Measurements from ENCODE around the gene ADORA2B. TPM values are rescaled to one million over a fixed set of nuclear protein-coding genes. Genes with fewer than 3 reads are reported as not detected.
"Not testable (repeated sequence)": the region's sequence is repeated elsewhere in the genome, so short reads cannot be mapped to it uniquely, and the experiment has no call there.

Gene ADORA2B
- total RNA-seq, 1 donor from 2014 or later: 0.72 TPM

GRCh38 chr17:15955793-15956541 lies 11.0 kb downstream of the ADORA2B start:
- no peak for DNase-seq (ENCODE audit: low spot score)

DNA sequence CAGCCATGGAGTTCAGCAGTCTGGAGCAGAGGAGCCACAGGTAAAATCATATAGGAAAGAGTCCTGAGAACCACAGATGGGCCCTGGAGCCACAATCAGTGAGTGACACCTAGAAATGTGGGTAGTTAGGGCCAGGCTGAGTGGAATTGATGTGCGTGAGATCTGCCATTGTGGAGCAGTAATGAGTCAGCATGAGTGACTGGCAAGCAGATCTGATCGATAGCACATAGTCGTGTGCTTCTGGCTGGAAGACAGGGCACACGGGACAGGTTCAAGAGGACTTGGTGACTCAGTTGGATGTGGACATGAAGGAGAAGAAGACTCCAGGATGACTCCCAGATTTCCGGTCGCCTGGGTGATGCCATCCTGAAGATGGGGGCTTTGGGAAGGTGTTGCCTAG lies 12.3 kb downstream of the ADORA2B start:
- DNase-seq (ENCODE audit: low spot score): no peak

DNA sequence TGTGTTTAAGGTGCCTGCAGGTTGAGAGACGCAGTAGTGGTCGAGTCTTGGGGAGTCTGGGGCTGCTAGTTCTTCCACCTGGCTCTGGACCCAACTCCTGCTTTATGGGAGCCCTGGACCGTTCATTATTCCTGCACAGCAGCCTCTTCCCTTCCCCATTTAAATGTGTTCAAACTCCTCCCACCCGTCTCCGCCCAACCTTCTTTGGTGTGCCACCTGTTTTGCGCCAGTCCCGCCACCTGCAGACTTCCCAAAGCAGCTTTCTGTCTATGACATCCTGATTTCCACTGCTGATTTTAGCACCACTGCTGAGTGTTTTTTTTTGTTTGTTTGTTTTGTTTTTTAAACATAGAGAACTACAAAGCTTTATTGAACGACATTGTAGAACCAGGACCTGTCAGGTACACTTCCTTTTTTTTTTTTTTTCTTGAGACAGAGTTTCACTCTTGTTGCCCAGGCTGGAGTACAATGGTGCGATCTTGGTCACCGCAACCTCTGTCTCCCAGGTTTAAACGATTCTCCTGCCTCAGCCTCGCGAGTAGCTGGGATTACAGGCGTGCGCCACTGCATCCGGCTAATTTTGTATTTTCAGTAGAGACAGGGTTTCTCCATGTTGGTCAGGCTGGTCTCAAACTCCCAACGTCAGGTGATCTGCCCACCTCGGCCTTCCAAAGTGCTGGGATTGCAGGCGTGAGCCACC lies 12.8 kb downstream of the ADORA2B start:
- DNase-seq (ENCODE audit: low spot score): no peak

- DNase-seq (ENCODE audit: low spot score): no peak
These were observed 13.5 kb downstream of the ADORA2B start for GRCh38 chr17:15958484-15958854.

GRCh38 chr17:15963670-15964110 lies 18.8 kb downstream of the ADORA2B start:
- no peak for DNase-seq (ENCODE audit: low spot score)

- DNase-seq (ENCODE audit: low spot score): no peak
These were observed 20.6 kb downstream of the ADORA2B start for GRCh38 chr17:15965528-15965927.

GRCh38 chr17:15966183-15966878 lies 21.4 kb downstream of the ADORA2B start:
- DNase-seq (ENCODE audit: low spot score): no peak

DNA sequence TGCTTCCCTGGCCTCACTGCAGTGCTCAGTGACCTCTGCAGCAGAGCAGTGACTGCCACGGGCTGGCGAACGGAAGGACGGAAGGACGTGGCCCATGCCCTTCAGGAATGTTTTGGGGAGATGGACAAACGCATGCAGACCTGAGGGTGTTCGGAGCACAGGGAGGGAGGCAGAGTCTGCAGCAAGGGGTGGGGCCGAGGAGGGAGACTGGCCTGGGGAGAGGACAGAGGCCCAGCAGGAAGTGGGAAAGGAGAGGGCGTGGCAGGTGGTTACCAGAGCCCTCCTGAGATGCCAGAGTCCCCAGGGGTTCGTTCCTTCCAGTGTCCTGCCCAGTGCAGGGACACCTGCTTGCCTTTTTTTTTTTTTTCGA lies 21.9 kb downstream of the ADORA2B start:
- DNase-seq (ENCODE audit: low spot score): no peak

DNA sequence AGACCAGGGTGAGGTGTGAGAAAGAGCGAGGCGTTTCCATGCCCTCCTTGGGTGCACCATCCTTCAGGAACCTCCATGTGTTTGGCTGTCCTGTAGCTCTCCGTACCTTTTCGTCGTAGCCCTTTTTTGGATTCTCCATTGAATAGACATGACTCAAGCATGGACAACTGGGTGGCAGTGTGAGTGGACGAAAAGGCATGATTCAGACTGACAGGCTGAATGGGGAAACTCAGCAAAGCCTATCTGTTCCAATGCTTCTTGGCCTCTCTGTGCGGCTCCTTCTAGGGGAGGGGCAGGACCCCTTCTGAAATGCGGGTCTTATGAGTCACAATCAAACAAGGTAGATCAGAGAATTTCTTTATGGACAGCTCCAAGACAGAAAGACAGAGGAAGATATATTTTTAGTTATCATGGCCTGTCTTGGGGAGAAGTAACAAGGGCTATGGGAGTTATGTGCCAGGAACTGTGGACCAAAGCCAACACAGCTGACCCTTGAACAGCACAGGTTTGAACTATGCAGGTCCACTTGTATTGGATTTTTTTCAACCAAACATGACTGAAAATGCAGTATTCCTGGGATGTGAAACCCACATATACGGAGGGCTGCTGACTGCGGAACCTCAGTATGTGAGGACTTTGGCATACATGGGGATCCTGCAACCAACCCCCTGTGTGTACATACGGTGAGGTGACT lies 22.9 kb downstream of the ADORA2B start:
- DNase-seq (ENCODE audit: low spot score): no peak

- no peak for DNase-seq (ENCODE audit: low spot score)
These were observed 24.5 kb downstream of the ADORA2B start for GRCh38 chr17:15969463-15969862.

DNA sequence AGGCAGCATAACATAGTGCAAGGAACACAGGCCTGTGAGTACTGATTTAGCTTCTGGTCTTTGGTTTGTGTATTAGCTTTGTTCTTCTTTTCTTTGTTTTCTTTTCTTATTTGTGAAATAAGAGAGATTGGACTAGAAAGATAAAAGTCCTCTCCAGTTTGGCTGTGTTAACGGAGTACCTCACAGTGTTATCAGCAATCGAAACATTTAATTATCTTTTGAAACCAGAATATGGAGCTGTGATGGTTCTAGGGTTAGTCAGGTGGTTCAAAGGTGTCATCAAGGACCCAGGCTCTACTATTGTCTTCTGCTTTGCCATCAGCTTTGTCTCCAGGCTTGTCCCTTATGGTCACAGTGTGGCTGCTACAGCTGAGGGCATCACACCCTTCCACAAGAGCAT lies 25.6 kb downstream of the ADORA2B start:
- DNase-seq (ENCODE audit: low spot score): no peak

DNA sequence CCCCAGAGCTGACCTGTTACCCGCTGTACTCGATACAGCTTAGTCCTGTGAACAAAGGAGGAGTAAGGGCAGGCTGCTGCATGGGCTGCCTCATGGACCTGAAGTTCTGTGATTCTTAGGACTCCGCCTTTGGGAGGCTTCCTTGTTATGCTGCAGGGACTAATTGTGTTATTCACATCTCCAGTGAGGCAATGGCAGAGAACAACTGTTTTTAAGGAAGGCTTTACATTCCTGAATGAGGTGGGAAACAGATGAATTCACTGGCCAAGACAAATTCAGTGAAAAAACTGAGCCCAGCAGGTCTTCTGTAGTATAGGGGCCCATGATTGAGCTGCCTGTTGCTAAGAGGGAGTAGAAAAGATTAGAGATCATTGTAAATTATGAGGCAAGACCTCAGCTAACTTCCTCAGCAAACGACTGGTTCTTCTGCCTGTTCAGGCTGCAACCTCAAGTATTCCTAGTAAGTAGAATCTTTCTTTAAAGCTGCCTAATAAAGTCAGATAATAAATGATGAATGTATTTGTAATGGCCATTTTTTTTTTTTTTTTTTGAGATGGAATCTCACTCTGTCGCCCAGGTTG lies 26.3 kb downstream of the ADORA2B start:
- no peak for DNase-seq (ENCODE audit: low spot score)

DNA sequence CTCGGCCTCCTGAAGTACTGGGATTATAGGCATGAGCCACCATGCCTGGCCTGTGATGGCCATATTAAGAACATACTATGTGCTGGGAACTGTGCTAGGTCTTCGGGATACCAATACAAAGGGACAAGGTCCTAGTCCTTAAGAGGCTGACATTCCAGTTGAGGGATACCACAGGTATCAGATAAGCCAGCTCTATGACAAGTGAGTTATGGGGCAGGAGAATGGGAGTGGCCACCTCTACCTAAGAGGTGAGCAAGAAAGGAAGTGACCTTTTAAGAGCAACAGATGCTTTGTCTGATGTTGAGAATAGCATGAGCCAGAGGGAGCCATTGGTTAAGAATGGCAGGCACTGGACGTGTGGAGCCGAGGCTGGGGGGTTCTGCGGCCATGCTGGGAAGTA lies 27.0 kb downstream of the ADORA2B start:
- DNase-seq (ENCODE audit: low spot score): no peak

- no peak for DNase-seq (ENCODE audit: low spot score)
These were observed 27.6 kb downstream of the ADORA2B start for GRCh38 chr17:15972497-15972951.

DNA sequence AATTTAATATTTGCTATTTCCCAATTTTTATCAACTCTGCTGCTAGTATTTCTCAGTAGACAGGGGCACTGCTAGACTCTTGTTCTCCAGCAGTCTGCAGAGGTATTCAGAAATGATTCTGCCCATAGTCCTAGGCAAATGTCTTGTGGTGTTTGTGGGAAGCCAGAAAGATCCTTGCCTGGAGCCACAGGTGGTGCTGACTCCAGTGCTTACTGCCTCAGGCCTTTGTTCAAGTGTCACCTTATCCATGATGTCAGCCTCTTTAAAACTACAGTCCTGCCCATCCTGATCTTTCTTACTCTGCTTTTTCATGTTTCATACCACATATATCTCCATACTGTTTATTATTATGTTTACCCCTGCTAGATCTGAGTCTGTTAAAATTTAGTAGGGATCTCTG lies 28.1 kb downstream of the ADORA2B start:
- no peak for DNase-seq (ENCODE audit: low spot score)

DNA sequence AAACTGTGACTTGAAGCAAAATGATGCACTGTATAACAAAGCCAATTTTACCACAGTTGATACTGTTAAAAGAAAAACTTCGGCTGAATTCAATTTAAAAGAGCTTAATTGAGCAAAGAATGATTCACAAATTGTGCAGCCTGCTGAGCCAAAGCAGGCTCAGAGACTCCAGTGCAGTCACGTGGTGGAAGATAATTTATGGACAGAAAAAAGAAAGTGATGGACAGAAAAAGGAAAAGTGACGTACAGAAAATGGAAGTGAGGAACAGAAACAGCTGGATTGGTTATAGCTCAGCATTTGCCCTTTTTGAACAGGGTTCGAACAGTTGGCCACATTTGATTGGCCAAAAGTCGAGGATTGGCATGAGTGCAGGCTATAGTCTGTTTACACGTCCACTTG lies 28.9 kb downstream of the ADORA2B start:
- DNase-seq (ENCODE audit: low spot score): no peak

- DNase-seq (ENCODE audit: low spot score): no peak
These were observed 33.0 kb downstream of the ADORA2B start for GRCh38 chr17:15977894-15978293.

GRCh38 chr17:15978606-15979005 lies 33.7 kb downstream of the ADORA2B start:
- DNase-seq (ENCODE audit: low spot score): no peak

- not testable (repeated sequence) for DNase-seq (ENCODE audit: low spot score)
These were observed 34.1 kb downstream of the ADORA2B start for GRCh38 chr17:15979013-15979412.

DNA sequence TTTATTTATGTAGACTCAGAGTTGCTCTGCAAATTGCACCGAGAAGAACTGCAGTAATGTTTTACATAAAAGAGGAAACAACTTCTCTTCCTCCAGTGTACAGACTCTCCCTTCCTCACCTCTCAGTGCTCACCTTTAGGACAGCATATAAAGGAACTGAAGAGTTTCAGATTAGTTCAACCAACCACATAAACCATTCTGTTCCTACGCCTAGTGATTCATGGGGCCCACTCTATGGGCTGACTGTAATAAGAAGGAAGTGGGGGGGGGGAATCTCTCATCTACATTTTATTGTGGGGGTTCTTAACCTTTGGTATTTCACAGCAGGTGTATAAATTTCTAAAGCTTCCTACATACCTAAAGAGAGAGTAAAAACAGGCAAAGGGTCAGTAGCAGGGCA lies 36.3 kb downstream of the ADORA2B start:
- no peak for DNase-seq (ENCODE audit: low spot score)

- no peak for DNase-seq (ENCODE audit: low spot score)
These were observed 37.0 kb downstream of the ADORA2B start for GRCh38 chr17:15981646-15982580.
